ENCODE measurements around the gene TRIM29.

TRIM29 gene

DNA sequence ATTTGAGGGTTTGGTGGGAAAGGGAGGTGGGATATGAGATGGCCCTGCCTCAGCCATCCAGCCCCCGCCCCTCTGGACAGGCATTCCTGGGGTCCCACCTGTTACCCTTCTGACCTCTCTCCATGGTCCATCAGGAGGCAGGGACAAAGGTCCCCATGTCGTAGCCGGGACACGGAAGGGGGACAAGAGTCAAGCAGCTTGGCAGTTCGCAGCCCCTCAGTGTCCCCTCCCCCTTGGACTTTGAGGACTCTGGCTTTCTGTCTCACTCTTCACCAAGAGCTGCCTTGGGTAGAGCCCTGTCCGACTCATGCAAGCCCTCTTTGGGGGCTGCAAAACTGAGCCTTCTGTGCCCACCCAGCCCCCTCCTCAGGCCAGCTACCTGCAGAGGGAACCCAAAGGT is 30.2 kb downstream of the TRIM29 start:
- H3K4me3 ChIP-seq (ENCODE audit: low read length), result no peak overlapping the region
- no peak for DNase-seq (ENCODE audit: low read depth, low spot score)

DNA sequence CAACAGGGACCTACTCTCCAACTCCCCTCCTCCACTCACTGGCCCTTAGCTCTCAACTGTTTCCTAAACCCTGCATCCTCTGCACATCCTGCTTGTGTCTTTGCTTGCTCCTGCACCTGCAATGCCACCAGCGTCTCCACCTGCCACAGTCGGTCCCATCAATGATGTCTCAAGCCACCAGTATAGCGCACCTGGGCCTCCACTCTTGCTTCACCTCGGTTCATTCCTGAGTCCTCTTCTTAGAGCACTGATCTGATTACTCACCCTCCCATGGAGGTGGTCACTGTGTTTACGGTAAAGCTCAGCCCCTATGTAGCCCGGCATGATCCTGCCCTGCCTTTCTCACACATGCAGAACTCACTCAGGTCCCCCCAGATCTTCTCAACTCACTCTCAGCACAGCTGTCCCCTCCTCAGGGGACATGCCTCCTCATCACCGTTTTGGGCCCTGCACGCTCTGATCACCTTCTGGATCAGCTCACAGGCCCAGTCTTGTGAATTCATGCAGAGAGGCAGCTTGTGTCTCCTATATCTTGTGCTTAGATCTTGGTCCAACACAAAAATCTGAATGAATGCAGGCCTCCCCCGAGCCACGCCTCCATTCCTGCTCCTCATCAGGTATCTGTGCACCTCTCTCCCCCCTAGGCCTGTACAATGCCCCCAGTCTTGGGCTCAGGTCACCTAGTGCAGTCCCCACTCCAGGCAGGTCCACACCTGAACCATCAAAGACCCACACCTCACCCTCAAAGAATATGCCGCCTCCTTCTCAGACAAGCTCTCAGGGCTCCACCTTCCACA is 31.4 kb downstream of the TRIM29 start:
- H3K4me3 ChIP-seq (ENCODE audit: low read length), result no peak overlapping the region
- no peak for DNase-seq (ENCODE audit: low read depth, low spot score)

DNA sequence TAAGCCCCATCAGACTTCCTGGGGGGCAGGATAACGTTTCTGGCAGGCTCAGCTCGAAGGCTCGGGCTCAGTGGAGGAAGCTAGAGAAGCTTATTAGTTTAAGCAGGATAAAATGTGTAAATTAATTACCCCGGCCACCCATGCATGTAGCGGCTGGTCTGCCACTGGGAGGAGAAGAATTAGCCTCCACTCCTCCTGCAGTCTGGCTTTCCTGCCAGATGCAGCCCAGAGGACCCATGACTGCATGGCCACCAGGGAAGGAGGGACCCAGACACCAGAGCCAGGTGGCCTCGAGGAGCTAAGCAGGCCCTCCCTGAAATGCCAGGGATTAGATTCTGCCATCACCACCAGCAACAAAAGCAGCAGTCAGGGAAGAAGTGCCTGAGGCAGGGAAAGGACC is 32.3 kb downstream of the TRIM29 start:
- no peak overlapping the region for H3K4me3 ChIP-seq (ENCODE audit: low read length)
- no peak for DNase-seq (ENCODE audit: low read depth, low spot score)

DNA sequence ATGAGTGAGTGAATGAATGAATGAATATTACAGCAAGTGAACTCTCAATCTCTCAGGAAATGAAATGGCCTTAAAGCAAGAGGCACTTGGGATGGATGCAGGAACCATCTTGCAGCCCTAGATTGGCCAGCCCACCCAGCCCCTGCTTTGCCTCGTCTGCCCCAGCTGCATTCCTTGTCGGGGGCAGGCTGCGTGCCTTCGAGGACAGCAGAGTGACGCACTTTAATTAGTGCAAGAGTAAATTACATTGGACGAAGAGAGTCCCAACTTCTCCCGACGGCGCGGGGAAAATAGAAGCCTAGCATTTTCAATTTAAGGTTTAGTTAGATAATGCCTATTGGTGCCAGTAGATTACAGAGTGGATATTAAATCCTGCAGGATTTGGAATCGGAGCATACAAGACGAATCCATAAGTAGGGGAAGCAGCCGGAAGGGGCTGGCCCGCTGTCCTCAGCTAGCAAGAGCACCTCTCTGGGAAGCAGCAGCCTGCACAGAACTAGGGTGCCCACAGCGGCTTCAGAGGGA is 33.8 kb downstream of the TRIM29 start:
- no peak for DNase-seq (ENCODE audit: low read depth, low spot score)
- no peak overlapping the region for H3K4me3 ChIP-seq (ENCODE audit: low read length)

DNA sequence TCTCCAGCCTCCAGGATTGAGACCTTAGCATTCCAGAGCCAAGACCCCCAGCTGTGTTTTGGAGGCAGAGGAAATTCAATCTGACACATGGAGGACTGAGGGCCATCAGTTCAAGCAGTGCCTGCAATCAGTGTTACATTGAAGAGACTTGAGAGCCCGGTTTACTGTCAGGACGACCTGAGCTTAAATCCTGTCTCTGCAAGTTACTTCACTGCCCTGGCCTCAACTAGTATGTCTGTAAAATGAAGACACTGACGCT is 35.1 kb downstream of the TRIM29 start:
- no peak overlapping the region for H3K4me3 ChIP-seq (ENCODE audit: low read length)
- DNase-seq (ENCODE audit: low read depth, low spot score), result no peak

DNA sequence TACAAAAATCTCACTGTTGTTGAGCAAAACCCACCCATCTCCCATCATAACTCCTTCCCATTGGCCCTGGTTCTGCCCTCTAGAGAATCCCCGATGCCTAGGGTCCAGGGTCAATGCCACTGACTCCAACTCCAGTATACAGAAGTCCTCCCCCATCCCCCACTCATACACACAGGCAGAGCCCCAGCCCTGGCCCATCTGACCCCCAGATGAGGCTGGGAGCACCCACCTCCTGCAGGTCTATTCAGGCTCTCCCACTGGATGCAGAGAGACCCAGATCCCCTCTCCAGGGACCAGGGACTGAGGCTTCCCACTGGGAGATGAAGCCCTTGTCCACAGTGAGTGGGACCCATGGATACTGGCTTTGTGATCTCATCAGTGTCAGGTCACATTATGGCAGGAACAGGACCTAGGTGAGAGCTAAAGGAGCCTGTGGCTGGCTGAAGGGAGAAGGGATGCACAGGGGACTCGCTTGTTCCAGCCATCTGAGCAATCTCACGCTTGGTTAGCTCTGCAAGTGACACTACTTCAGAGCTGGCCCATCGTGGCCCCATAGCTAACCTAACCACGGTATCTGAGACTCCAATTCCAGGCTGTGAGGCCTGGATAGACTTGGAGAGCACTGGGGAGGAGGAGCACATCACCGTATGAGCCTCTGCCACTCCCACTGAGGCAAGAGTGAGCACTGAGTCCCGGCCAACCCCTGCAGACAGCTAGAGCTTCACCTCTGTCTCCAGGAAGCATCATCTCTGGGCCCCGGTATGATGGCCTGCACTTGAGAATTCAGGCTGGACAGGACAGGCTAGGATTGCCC is 35.7 kb downstream of the TRIM29 start:
- DNase-seq (ENCODE audit: low read depth, low spot score), result no peak

DNA sequence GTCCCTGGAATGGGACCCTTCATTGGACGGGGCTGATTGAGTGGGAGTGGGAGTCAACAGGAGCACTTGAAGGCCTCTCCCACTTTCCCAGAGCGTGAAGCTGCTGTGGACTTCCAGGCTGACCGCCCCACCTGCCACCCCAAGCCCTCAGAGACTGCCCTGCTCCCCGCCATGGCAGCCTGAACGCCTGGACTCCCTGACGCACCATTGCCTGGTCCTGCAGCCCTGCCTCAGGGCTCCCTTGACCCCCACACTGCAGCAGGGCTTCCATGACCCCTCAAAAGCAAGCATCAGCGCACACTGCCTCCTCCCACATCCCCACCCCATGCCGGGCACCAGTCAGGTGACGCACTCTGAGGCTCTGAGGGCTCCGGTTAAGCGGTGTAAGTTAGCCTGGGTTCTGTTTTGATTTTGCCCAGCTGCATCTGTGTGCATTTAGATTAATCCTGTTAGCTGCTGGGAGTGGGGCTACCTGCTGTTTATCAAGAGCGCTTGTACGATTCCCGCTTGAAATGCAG is 39.4 kb downstream of the TRIM29 start:
- no peak for DNase-seq (ENCODE audit: low read depth, low spot score)
- no peak overlapping the region for H3K4me3 ChIP-seq (ENCODE audit: low read length)

More for the DNA sequence above, 35.7 kb downstream of the TRIM29 start:
- no peak overlapping the region for H3K4me3 ChIP-seq (ENCODE audit: low read length)

DNA sequence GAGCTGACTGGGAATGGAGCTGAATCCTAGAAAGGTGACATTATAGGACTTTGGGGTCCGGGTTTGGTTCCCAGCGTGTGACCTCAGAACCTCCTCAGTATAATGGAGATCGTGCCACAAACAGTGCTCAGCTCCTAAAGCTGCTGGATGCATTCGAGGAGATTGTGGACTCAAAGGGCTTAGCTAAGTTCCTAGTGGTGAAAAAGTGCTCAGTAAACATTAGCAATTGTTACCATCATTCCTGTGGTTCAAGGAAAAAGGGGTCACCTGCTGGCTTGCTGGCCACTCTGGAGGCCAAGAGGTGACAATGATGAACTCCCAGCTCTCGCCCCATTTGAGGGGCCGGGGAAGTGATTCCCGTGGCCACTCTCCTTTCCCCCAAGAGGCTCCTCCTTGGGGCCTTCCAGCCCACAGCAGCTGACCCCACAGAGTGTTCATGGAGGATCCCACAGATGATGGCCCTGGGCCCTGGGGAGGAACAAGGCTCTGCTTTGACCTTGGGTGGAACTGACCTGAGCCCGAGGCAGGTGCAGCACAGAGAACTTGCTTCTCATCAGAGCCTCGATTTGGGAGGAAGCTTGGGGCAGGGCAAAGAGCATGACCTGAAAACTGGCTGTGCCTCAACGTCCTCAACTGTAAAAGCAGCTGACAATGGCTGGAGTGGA is 40.1 kb downstream of the TRIM29 start:
- DNase-seq (ENCODE audit: low read depth, low spot score), result no peak
- H3K4me3 ChIP-seq (ENCODE audit: low read length), result no peak overlapping the region

DNA sequence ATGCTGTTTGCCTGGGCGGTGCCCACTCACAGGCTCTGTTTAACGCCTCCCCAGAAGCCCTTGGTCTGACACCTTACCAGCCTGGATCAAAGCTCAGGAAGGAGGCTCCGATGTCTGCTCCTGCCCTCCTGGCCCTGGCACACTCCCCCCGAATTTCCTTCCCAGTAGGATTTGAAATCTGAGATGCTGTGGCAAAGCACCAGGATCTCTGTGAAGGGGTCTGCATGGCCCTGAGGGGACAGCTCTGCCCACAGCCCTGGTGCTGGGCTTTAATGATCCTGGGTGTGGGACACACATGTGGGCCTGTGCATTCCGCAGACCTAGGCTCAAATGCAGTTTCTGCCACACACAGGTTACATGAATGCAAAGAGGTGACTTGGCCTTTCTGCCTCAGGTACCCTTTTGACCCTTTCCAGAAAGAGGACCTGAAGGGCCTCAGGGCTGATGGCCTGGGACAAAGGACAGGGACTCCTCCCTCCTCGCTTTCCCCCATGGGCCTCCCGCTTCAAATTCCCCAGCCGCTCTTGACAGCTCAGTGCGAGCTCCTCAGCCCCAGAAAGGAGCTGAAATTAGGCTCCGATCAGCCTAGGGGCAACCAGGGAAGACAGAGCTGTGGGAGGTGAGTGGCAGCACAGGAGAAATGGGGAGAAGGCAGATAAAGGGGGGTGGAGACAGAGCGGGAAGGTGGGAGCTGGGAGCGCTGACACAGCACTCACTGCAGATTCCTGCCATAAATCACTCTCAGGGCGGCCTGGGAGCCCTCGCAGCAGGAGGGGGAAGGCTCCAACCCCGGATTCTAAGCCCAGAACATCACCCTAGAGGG is 41.3 kb downstream of the TRIM29 start:
- H3K4me3 ChIP-seq (ENCODE audit: low read length), result no peak overlapping the region
- no peak for DNase-seq (ENCODE audit: low read depth, low spot score)

DNA sequence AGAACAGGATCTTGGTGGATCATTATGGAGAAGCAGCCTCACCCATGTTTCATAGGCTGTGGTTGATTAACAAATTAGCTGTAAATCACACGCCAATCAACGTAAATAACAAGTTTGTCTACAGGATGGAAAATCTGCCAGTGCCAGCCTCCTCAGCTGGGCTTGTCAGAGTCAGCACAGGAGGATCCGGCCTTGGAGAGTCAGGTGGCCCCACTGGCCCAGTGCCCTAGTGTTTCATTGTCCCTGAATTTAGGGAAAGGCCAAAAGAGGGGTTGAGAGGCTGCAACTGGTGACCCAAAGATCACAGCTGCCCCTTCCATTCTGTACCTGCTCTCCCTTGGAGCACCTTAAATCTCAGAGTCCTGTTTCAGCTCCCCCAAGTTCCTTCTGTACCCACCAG is 42.4 kb downstream of the TRIM29 start:
- H3K4me3 ChIP-seq (ENCODE audit: low read length), result no peak overlapping the region
- no peak for DNase-seq (ENCODE audit: low read depth, low spot score)

DNA sequence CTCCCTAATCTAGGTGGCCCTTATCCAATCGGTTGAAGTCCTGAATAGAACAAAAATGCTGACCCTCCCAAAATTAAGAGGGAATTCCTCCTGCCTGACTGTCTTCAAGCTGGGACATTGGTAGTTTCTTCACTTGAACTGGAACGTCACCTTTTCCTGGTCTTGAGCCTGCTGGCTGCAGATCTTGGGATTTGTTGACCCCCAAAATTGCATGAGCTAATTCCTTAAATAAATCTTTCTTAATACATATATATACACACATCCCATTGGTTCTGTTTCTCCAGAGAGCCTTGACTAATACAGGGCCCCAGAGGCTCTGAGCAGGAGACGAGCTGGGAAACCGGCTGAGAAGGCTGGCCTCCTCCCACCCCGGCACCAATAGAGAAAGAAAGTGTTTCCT is 46.2 kb downstream of the TRIM29 start:
- no peak overlapping the region for H3K4me3 ChIP-seq (ENCODE audit: low read length)
- no peak for DNase-seq (ENCODE audit: low read depth, low spot score)

DNA sequence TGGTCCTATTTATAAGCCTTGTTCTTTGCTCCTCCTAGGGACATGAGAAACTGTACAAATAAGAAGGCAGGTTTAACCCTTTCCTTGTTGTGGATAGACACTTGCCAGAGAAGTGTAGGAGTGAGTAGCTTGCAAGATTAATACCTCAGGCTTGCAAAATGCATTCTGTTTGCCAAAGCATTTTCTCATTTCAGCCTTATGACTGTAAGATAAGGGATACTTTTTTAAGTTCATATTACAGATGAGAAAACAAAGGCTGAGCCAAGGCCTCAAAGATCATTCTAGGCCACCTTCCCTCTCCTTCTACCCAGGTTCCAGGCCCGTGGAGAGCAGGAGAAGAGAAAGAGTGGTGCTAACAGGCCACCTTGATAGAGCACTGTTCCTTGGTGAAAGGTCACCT is 46.8 kb downstream of the TRIM29 start:
- H3K4me3 ChIP-seq (ENCODE audit: low read length), result no peak overlapping the region
- DNase-seq (ENCODE audit: low read depth, low spot score), result no peak

DNA sequence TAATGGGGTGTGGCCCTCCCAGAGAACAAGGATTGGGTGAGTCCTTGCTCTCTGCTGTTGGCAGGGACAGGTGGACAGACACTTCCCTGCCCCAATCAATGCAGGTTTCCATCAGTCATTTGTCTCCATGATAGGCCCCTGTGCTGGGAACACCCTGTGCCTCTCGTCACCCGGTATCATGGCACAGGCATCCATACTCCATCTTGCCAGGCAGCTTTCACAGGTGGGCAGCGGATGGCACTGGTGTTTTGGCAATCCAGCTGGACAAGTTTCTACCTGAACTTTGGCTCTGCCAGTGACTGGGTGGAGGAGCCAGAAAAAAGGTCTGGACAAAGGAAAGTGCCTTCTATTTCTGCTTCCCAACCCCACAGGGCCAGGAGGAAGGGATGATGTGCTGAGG is 47.5 kb downstream of the TRIM29 start:
- H3K4me3 ChIP-seq (ENCODE audit: low read length), result no peak overlapping the region

DNA sequence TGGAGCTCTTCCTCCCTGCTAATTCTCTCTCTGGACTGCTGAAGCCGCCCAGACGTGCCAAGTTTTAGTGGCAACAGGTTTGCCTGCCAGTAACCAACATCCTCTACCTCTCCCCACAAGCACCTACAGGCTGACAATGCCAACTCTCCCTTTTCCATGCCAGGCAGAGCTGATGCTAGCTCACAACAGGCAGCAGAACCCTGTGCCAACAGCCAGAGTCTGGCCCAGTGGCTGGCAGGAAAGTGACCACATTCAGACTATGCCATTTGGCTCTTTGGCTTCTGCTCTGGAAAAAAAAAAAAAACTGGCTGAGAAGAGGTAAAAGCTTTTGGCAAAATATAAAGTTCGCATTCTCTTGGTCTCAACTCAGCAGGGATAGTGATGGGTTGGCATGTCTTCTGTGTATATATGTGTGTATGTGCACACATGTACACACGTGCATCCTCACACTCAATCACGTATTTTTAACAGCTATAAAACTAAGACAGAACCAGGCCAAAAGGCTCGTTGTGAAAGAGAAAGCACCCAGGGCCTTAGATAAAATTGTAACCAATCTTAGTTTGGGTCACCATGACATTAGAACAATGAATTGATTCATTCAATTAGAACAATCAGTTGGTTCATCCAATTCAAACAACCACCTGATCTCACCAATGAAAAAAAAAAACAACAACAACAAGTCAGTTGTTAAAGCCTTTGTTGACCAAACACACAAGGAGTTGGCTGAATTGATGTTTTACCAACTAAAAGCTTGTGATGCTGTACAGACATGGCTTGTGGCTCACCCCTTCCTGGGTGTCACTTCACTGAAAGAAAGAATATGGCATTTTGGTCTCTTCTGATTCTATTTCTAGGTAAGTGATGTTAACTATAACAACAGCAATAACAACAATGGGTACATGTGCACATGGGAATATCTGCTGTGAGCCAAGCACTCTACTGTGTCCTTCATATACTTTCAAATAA is 48.6 kb downstream of the TRIM29 start:
- no peak for DNase-seq (ENCODE audit: low read depth, low spot score)
- H3K4me3 ChIP-seq (ENCODE audit: low read length), result no peak overlapping the region

More for the DNA sequence above, 47.5 kb downstream of the TRIM29 start:
- no peak for DNase-seq (ENCODE audit: low read depth, low spot score)

DNA sequence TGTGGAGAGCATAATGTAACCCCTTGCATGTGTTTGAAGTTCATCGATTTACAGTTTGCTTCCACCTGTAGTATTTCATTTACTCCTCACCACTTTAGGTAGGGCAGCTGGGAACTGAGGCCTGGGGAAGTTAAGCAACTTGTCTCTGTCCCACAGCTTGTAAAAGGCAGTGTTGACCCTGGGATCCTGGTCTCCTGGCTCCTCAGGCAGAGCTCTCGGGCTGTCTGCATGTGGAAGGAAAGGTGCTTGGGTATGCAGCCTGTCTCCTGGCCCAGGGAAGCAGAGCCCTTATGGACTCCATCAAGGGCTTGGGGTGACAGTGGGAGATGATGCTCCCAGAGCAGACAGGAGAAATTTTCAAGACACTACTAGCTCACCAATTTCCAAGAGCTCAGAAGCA is 49.9 kb downstream of the TRIM29 start:
- no peak overlapping the region for H3K4me3 ChIP-seq (ENCODE audit: low read length)
- DNase-seq (ENCODE audit: low read depth, low spot score), result no peak

DNA sequence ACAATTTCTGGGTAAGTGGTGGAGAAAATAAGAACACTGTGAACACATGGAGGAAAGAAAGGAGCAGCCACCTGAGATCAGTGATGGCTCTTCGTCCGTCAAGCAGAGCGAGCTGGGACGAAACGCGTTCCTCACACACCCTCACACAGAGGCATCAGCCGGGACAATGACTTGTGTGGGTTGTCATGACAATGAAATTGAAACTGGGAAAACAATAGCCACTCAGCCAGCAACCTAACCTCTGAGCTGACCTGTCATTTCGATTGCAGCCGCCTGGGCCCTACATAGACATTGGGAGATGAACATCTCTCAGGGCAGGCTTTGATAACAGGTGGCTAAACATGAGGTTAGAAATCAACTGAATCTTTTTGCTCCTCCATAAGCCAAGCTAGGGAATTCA is 51.3 kb downstream of the TRIM29 start:
- DNase-seq (ENCODE audit: low read depth, low spot score), result no peak
- no peak overlapping the region for H3K4me3 ChIP-seq (ENCODE audit: low read length)

DNA sequence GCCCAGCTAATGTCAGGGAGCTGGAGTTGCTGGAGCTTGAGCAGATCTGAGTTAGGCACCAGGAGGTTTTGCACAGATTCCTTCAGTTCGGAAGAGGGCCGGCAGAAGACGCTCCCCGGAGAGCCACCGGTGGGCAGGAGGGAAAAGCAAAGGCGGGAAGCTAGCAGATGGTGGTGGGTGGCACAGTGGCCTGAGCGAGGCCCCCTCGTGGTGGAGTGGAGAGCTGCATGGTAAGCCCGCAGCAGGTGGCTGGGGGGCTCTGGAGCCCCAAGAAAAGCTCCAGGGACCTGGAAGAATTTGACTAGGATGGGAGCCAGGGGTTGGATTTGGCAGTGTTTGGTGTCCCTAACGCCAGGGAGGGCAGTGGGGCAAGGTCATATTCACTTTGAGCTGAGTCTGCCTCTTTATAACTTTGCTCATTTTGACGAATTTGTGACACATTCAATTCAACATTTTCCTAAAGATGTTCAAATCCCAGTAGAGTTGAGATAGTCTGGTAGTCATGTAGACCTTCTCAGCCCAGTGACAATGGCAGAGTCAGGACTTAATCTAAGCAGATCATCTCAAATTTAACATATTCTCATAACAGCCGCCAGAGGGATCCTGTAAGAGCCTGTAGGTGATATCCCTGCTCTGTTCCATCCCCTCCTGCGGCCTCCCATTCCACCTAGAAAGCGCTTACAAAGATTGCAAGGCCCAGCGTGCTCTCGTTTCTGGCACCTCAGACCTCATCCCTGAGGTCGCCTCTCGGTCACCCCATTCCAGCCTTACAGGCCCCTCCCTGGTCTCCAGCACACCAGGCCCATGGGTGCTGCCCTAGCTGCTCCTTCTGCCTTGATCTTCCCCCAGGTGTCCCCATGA is 57.9 kb downstream of the TRIM29 start:
- no peak for DNase-seq (ENCODE audit: low read depth, low spot score)

More for the DNA sequence above, 57.9 kb downstream of the TRIM29 start:
- no peak overlapping the region for H3K4me3 ChIP-seq (ENCODE audit: low read length)

All from Jurkat, Clone E6-1 (cell line).